Panc1 (cell line): ENCODE measurements around the gene CYTH3.

Experiments used
- POLR2AphosphoS5 ChIP-seq: IDR thresholded peaks from 2 replicates; pipeline ENCODE4 v1.6.1; 2012; ENCODE audit warnings: mild to moderate bottlenecking, low read depth, low read length, moderate library complexity
- TF ChIP-seq, protein P1 (sequence below): fragments of 450-650 bp; IDR thresholded peaks from 2 replicates; pipeline ENCODE4 v1.5.1; 2017; ENCODE audit warnings: mild to moderate bottlenecking

DNA sequence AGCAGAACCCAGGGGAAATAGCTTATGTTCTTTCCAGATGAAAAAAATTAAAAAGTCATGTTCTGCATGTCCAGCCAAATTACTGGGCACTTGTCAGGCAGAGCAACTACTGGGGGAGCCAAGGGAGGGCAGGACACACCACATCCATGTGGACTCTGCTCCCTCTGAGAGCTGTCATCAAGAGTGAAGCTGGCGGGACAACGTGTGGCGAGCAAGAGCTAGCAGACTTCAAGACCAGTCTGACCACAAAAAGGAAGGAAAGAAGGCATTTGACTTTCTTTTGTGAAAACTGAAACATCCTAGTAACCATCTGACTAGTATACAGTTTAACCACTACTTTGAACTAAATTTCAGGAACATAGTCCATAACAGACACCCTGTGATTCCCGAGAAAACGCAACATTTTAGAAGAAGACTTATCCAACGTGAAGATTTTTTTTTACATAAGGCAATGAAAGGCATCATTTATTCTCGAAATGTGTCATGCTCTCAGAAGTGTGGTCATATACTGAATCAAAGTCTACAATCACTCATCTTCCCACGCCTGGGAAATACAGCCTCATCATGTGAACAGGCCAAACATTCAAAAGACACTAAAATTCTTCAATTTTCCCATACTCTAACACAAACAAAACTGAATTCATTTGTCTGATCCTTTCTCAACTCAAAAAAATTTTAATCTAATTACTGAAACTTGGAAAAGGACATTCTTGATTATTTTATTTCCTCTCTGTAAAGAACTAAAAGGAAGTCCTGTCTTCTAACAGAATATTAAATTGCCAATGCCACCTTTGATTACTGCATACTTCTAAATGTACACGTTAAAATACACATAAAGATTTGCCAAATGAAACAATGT, 15.5 kb downstream of the CYTH3 start:
- TF ChIP-seq, protein P1, sequence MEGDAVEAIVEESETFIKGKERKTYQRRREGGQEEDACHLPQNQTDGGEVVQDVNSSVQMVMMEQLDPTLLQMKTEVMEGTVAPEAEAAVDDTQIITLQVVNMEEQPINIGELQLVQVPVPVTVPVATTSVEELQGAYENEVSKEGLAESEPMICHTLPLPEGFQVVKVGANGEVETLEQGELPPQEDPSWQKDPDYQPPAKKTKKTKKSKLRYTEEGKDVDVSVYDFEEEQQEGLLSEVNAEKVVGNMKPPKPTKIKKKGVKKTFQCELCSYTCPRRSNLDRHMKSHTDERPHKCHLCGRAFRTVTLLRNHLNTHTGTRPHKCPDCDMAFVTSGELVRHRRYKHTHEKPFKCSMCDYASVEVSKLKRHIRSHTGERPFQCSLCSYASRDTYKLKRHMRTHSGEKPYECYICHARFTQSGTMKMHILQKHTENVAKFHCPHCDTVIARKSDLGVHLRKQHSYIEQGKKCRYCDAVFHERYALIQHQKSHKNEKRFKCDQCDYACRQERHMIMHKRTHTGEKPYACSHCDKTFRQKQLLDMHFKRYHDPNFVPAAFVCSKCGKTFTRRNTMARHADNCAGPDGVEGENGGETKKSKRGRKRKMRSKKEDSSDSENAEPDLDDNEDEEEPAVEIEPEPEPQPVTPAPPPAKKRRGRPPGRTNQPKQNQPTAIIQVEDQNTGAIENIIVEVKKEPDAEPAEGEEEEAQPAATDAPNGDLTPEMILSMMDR = no peak
- no peak for TF ChIP-seq POLR2AphosphoS5
